T-helper 2 cell treated with Interferon-gamma antibody and Interleukin-4, amounts not matched to agents 100 ng/mL and 5 ng/mL, for 36 hours (primary cell): ENCODE data around the gene GALT. TPM values are rescaled to one million over a fixed set of nuclear protein-coding genes. Genes with fewer than 3 reads are reported as not detected.

Experiments used
- intact Hi-C: fragments of 100-400 bp; cut with micrococcal nuclease; formaldehyde crosslinking; loops from one replicate; pipeline ENCODE4 v1.15.1; 2023
- total RNA-seq: library from RNA; stranded (reverse); gene quantifications from 2 replicates; pipeline ENCODE4 v1.2.3, GENCODE V29; 2022

GALT gene
- total RNA-seq, 1 donor from 2014 or later: 139 TPM

- intact Hi-C loops: no loop called here
Observed at GRCh38 chr9:34671307-34671706, 24.8 kb downstream of the GALT start.

DNA sequence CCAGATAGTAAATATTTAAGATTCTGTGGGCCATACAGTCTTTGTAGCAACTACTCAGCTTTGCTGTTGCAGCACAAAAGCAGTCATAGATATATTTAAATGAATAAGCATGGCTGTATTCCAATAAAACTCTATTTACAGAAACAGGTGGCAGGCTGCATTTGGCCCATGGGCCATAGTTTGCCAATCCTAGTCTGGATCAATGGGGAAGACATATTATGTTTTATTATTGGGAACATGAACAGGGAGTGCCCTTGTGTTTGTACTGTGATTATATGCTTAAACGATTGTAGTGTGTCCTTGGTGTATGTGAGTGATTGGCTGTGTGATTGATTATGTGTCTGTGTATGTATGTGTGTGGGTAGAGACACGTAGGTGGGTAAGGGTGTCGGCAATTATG lies 28.0 kb downstream of the GALT start:
- intact Hi-C loops: no loop called here

DNA sequence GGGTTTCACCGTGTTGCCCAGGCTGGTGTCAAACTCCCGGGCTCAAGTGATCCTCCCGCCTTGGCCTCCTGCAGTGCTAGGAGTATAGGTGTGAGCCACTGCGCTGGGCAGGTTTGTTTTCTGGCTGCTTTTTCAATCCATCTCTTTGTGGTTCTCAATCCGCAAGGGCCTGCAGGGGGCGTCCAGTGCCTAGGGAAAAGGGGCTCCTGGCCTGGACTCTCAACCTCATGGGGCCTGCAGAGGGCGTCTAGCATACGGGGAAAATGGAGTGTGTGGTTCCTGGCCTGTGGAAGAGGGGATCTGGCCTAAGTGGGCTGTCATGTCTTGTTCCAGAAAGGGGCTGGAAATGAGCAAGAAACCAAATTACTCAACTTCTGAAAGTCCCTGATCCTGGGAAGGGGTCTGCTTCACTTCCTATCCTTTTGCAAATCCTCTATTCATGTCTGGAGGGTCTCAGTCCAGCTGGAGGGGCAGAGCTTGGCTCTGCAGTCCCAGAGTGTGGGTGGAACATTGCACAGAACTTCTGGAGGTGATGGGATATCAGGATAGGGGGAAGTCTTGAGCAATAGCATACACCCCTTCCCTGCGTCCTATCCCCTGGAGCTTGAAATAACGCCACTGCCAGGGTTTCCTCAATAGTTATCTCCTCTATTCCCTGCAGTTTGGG lies 28.7 kb downstream of the GALT start:
- intact Hi-C loops: loop anchor here (1.0 kb wide), 1 partner anchor 26 kb away; no protein-coding TSS in a partner anchor

- intact Hi-C loops: loop anchor here (1.0 kb wide), 1 partner anchor 25 kb away; no protein-coding TSS in a partner anchor
Observed at GRCh38 chr9:34675869-34676268, 29.4 kb downstream of the GALT start.

GRCh38 chr9:34684145-34684544 lies 37.7 kb downstream of the GALT start:
- intact Hi-C loops: no loop called here

GRCh38 chr9:34684816-34685215 lies 38.3 kb downstream of the GALT start:
- intact Hi-C loops: no loop called here

GRCh38 chr9:34685591-34685990 lies 39.1 kb downstream of the GALT start:
- intact Hi-C loops: no loop called here

- intact Hi-C loops: no loop called here
Observed at GRCh38 chr9:34686231-34686630, 39.8 kb downstream of the GALT start.

- intact Hi-C loops: no loop called here
Observed at GRCh38 chr9:34686732-34687131, 40.3 kb downstream of the GALT start.

DNA sequence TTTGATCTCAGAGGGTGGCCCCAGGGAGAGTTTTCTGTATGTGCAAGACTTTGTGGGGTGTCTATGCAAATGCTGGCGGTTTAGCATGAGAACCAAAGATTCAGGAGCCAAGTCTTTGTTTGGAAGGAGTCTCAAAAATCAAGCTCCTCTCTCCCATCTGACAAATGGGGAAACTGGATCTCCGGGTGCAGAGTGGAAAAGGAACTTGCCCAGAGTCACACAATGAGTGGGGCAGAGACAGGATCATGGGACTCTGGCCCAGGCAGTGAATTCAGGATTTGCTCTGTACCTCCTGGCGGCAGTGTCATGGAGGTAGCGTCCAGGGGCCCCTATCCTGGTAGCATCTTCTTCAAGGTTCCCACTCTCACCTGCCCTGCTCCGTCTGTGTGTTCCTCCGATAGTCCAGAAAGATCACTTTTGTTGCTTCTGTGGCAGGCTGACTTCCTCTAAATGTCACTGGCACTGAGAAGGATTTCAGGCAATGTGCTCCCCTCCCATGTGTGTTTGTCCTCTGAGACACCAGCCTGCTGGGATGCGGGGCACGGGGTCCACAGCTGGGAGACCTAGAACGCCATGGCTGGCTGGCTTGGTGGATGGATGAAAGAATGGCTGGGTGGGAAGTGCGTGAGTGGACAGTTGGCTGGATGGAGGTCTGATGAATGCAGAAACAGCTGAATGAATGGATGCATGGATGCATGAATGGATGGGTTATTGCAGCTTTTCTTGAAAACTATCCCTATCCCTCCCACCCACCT lies 41.0 kb downstream of the GALT start:
- intact Hi-C loops: no loop called here

DNA sequence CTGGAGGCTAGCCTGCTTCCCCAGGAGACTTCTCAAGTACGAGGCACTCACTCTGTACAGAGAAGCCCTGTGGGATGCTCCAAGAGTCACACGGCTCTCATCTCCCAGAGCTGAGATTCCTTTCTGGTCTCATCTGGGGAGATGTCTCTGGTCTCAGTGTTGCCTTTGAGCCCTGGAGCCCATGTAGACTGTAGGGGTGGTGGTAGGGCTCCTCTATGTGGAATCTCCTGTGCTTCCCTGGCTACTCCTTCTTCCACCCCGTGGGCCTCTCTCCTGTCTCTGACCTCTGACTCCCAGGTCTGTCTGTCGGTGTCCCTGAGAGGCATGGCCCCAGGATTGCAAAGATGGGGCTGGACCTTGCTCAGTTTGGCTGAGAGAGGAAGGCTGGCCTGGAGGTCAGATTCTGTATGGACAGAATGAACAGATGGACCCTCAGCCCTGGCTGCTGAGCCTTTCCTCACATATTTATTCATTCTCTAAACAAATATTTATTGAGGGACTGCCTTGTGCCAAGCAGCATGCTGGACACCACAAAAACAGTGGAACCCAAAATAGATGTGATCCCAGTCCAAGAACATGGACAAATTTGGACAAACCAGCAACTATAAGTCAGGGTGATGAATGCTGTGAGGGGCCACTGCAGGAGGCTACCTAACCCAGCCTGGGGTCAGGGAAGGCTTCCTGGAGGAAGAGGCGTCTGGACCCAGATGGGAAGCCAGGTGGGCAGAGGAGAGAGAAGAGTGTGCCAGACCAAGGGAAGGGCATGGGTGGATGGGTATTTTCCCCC lies 42.0 kb downstream of the GALT start:
- intact Hi-C loops: no loop called here

DNA sequence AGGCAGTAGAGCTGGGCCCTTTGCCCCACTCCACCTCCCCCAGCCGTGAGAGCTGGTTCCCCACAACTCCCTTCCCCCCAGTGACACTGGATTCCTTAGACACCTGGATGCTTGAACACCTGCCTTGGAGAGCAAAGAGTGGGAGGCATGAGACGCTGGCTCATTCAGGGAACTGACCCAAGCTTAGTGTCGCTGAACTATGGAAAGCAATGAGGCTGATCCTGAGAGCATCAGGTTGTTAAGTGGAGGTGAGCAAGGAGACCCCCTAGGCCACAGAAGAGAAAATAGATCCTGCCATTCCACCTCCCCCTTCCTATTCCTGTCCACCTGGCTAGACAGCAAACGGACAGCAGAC lies 42.6 kb downstream of the GALT start:
- intact Hi-C loops: no loop called here

DNA sequence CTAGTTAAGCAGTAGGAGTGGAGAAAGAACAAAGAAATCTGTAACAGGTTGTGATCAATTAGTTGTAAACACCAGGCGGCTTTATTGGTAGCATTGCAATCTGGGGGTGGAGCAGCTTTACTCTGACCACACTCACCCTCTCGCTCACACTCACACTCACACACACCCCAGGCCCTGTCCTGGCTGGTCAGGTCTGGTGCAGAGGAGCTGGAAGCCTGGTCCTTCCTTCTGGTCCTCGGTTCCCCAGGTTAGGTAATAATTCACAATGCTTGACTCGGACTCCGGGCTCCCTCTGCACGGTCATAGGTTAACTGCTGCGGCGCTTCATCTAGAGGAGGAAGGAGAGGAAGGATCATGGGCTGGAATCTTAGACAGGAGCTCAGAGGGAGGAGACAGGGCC lies 43.0 kb downstream of the GALT start:
- intact Hi-C loops: no loop called here

DNA sequence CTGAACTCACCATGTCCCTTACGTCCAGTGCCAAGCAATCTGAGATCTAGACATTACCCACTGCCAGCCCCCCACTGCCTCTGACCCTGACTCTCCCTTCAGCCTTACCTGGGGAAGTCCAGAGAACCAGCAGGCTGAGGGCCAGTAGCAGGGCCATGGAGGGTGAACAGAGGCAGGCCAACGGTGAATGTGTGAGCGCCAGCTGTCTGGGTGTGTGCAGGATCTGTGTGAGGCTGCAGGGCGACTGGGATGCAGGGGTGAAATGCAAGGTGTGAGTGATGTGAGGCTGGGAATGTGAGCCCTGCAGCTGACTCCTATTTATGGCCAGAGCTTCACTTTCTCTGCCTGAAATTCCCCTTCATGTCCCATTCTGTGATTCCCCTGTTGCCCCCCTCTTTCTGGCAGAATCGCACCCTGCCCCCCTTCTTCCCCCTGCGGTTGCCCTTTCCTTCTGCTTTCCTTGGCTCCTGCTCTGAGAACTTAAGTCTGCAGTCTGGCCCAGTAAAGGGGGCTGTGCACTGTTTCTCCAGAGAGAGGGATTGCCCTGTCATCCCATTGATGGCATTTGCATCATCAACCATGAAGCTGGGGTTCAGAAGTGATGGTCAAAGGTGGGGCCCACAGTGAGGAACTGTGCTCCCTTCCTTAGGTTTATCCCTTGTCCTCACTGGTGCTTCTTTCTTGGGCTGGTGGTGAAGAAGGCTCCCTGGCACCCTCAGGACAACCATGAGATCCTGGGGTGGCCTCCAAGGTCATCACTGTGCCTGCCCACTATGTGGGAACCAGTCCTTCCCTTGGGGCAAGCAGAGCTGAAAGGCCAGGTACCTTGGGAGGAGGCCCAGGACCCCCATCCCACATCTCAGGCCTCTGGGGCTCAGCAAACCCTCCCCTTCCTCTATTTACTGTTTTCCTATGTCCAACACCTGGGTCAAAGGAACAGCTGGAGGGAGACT lies 44.8 kb downstream of the GALT start, which contains the start of gene CCL19:
TSS of gene CCL19 (minus strand) at position 294 of the 953 bp plus-strand sequence. CDS start at position 157, 137 bp downstream.
- intact Hi-C loops: no loop called here

DNA sequence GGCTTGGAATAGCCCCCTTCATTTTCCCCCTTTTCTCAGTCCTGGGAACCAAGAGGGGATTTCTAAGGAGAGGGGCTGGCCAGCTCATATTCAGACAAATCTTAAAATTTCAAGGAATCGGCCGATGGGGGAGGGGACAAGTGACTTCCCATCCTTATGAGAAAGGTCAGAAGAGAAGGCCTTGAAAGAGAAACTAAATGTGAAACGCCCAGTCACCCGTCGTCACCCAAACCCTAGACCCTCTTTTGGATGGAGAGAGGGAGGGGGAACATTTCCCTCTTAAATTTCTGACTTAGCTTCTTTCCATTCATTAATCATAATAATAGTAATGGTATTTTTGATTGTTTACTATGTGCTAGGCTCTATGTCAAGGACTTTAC lies 45.5 kb downstream of the GALT start:
- intact Hi-C loops: no loop called here

DNA sequence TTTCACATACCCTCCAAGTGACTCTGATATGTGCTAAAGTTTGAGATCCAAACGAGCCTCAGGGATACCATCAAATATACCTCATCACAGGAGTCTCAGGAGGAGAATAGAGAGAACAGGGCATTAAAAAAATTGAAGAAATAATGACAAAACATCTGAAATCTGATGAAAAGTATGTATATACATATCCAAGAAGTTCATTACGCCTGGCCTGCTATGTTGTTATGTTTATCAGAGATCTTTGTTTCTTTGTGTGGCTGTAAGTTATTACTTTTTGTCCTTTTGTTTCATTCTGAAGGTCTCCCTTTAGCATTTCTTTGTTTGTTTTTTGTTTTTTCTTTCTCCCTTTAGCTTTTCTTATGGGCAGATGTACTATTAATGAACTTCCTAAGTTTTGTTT lies 47.1 kb downstream of the GALT start:
- intact Hi-C loops: no loop called here

DNA sequence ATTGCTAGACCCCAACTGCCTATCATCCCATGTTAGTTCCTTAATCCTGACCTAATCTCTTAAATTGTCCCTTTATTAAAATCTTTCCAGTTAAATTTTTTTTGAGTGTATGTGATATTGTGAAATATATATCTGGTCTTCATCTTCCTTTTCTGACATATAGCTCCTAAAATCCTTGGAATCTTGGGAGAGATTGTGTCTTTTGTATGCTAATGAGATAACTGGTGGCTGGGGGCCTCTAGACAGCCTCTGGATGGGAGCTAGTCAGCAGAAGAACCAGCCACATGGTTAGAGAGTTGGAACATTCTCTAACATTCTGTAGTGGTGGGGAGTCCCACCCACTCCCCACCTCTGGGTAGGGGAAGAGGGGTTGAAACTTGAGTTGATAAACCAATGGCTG lies 48.3 kb downstream of the GALT start:
- intact Hi-C loops: no loop called here
